Body of pancreas (tissue), 4 donors: ENCODE measurements around the gene PKD2. TPM values are rescaled to one million over a fixed set of nuclear protein-coding genes. Genes with fewer than 3 reads are reported as not detected.

Source experiments
- ATAC-seq: fragments of 150-250 bp; one replicate; pipeline ENCODE4 v1.9.1; 2016
- DNase-seq, 4 donors: peaks; one replicate each; pipeline ENCODE4 v3.0.0-alpha.2; 2019
- H3K27ac ChIP-seq, 4 donors: fragments of 200-600 bp; sonication (generic); 1 replicate in 3 of 4; 2 replicates in 1 of 4; pipeline versions ENCODE4 v1.5.1 to v1.6.1; 2016 to 2019; ENCODE audit warnings: mild to moderate bottlenecking in 1 of 4, mixed read lengths in 1 of 4, moderate library complexity in 1 of 4
- H3K27me3 ChIP-seq, 2 donors: fragments of 200-600 bp; sonication (generic); one replicate each; pipeline ENCODE4 v1.6.0; 2016; ENCODE audit warnings: mild to moderate bottlenecking in 1 of 2
- H3K36me3 ChIP-seq, 2 donors: fragments of 200-600 bp; sonication (generic); replicated peaks in 1 of 2; 2 replicates each; pipeline ENCODE4 v1.5.1; 2016; ENCODE audit warnings: low read depth in 2 of 2; ENCODE audit not compliant: insufficient read depth in 1 of 2
- H3K4me1 ChIP-seq: fragments of 200-600 bp; sonication (generic); one replicate; pipeline ENCODE4 v1.6.0; 2016
- H3K4me3 ChIP-seq, 2 donors: fragments of 200-600 bp; sonication (generic); 1 replicate in 1 of 2; 2 replicates in 1 of 2; pipeline ENCODE4 v1.5.1; 2016 to 2019
- H3K9me3 ChIP-seq, 3 donors: fragments of 200-600 bp; sonication (generic); 1 replicate in 2 of 3; 2 replicates in 1 of 3; pipeline ENCODE4 v1.5.1; 2016
- POLR2A ChIP-seq, 3 donors: fragments of 450-650 bp; IDR thresholded peaks; one replicate each; pipeline ENCODE4 v1.6.1; 2016; ENCODE audit warnings: antibody characterized with exemption in 3 of 3, mild to moderate bottlenecking in 2 of 3
- WGBS, 2 donors: methylation state at CpG; one replicate each; pipeline ENCODE4 v1.1.5; 2017; 5-methylcytosine and 5-hydroxymethylcytosine counted together
- intact Hi-C: fragments of 100-400 bp; cut with DNase I; formaldehyde crosslinking; loops from one replicate; pipeline ENCODE4 v1.15.1; 2023
- total RNA-seq, 2 donors: library from RNA; depleted of rRNA; stranded (reverse); fragments of >200 nt; gene quantifications; one replicate each; pipeline ENCODE4 v1.1.0, GENCODE V29; 2016
- TF ChIP-seq, protein P1 (sequence below), 7 experiments: fragments of 450-650 bp in 4 of 7; fragments of 200-600 bp in 3 of 7; sonication (generic) in 3 of 7; IDR thresholded peaks; one replicate each; pipeline ENCODE4 v1.5.1; 2016 to 2019; ENCODE audit warnings: antibody characterized with exemption in 7 of 7

PKD2 gene
- total RNA-seq, 2 donors from 2014 or later, result 29.8 to 33.6 TPM

DNA sequence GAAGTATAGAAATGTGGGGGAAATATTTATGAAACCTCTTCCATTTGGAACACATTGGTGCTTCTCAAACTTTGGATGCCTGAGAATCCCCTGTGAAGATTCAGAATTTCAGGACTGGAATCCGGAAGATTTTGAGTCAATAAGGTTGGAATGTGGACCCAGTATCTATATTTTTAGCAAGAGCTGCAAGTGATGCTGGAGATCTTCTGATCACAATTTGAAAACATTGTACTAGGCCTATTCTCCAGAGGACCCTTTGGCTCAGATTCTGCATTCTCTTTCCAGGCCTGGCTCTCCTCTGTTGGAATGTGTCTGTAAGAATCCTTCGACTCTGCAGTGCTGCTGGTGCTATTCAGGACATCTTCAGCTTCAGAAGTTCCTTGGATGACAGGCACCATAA lies 2.4 kb upstream of the PKD2 start:
- 87 to 90% methylated on average over 2 of the region's 2 CpGs for WGBS, 2 donors
- H3K9me3 ChIP-seq, result no peaks in the 10 kb centered on the region
- H3K36me3 ChIP-seq, result no peaks in the 10 kb centered on the region
- no peaks in the 10 kb centered on the region for H3K27me3 ChIP-seq
- no peak overlapping the region for H3K27ac ChIP-seq
- TF ChIP-seq, protein P1, sequence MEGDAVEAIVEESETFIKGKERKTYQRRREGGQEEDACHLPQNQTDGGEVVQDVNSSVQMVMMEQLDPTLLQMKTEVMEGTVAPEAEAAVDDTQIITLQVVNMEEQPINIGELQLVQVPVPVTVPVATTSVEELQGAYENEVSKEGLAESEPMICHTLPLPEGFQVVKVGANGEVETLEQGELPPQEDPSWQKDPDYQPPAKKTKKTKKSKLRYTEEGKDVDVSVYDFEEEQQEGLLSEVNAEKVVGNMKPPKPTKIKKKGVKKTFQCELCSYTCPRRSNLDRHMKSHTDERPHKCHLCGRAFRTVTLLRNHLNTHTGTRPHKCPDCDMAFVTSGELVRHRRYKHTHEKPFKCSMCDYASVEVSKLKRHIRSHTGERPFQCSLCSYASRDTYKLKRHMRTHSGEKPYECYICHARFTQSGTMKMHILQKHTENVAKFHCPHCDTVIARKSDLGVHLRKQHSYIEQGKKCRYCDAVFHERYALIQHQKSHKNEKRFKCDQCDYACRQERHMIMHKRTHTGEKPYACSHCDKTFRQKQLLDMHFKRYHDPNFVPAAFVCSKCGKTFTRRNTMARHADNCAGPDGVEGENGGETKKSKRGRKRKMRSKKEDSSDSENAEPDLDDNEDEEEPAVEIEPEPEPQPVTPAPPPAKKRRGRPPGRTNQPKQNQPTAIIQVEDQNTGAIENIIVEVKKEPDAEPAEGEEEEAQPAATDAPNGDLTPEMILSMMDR (IDR thresholded peaks at IDR 0.05), result no peak
- TF ChIP-seq POLR2A (IDR thresholded peaks at IDR 0.05), result no peak
- H3K4me3 ChIP-seq, result no peak overlapping the region
- intact Hi-C loops, result no loop called here
- DNase-seq (peak in 1 of 4 donors; percentile 33), ATAC-seq (no peak)
- peaks cover 6% of the 10 kb centered on the region for H3K4me1 ChIP-seq

DNA sequence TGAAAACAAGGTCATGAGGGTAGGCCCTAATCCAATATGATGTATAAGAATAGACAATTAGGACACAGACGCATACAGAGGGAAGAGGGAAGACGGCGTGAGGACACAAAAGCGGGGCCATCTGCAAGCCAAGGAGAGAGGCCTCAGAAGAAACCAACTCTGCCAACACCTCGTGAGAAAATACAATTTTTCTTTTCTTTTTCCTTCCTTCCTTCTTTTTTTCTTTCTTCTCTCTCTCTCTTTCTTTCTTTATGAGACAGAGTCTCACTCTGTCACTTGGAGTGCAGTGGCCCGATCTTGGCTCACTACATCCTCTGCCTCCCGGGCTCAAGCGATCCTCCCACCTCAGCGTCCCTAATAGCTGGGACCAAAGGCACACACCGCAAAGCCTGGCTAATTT lies 1.5 kb upstream of the PKD2 start:
- no peaks in the 10 kb centered on the region for H3K36me3 ChIP-seq
- H3K4me3 ChIP-seq, result no peak overlapping the region
- intact Hi-C loops, result no loop called here
- WGBS, 2 donors, result 93 to 98% methylated on average over 10 of the region's 10 CpGs
- DNase-seq (no peak), ATAC-seq (no peak)
- no peak overlapping the region for H3K27ac ChIP-seq
- H3K27me3 ChIP-seq, result no peaks in the 10 kb centered on the region
- no peaks in the 10 kb centered on the region for H3K9me3 ChIP-seq
- TF ChIP-seq, protein P1 (IDR thresholded peaks at IDR 0.05), result no peak
- TF ChIP-seq POLR2A (IDR thresholded peaks at IDR 0.05), result no peak
- H3K4me1 ChIP-seq, result peaks cover 13% of the 10 kb centered on the region

DNA sequence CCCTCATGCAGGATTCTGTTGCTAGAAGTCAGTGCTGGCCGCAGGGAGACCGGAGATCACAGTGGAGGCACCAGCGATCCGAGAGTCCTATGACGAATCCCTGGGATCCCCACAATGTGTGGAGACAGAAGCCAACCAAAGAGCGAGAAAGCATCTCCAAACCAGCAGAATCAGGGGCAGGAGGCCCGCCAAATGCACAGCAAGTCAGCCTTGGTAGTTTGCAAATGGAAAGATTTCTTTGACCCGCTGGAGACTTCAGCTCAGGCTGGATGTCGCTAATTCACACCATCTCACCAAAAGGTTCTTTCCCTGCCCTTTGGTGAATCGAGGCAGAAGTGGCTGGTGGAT lies 505 bp upstream of the PKD2 start:
- Histone ChIP-seq H3K4me1 (peaks cover 17% of the 10 kb centered on the region), H3K27me3 (no peaks in the 10 kb centered on the region), H3K27ac (peak overlapping the region in 3 of 4 donors; percentile 76 to 86 (median 83)), H3K4me3 (no peak overlapping the region), H3K9me3 (no peaks in the 10 kb centered on the region), H3K36me3 (no peaks in the 10 kb centered on the region)
- ATAC-seq (no peak), DNase-seq (no peak)
- WGBS, 2 donors, result 73 to 81% methylated on average over 8 to 10 of the region's 10 CpGs
- intact Hi-C loops, result no loop called here
- no peak for TF ChIP-seq POLR2A (IDR thresholded peaks at IDR 0.05)
- TF ChIP-seq, protein P1 (IDR thresholded peaks at IDR 0.05), result no peak

DNA sequence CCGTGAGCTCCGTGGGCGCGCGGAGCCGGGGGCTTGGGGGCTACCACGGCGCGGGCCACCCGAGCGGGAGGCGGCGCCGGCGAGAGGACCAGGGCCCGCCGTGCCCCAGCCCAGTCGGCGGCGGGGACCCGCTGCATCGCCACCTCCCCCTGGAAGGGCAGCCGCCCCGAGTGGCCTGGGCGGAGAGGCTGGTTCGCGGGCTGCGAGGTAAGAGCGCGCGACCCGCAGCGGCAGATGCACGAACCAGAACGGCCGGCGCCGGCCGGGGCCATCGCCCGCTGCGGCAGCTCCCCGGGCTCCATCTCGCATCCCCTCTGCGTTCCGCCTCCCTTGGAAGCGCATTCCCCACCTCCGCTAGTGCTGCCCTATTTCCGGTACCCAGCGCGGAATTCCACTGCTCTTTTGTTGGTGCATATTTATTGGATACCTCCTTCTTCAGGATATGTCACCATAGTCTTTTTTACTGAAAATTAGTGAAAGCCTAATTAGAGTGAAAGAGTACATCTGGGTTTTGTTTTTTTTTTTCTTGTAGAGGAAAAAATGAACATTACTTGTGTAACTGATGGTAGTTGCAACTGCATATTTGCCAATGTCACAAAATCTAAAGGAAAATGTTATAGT lies 797 bp downstream of the PKD2 start:
- 0% methylated on average over 11 to 48 of the region's 51 CpGs for WGBS, 2 donors
- ATAC-seq (peak; percentile 46), DNase-seq (peak; percentile 28 to 48 (median 32))
- intact Hi-C loops, result no loop called here
- H3K27ac ChIP-seq, result peak overlapping the region; percentile 30 to 86 (median 80)
- H3K9me3 ChIP-seq, result no peaks in the 10 kb centered on the region
- no peaks in the 10 kb centered on the region for H3K27me3 ChIP-seq
- peak overlapping the region; percentile 52 to 70 for H3K4me3 ChIP-seq
- H3K36me3 ChIP-seq, result no peaks in the 10 kb centered on the region
- H3K4me1 ChIP-seq, result peaks cover 17% of the 10 kb centered on the region
- peak in 2 of 3 donors; percentile 20 to 23 for TF ChIP-seq POLR2A (IDR thresholded peaks at IDR 0.05)
- TF ChIP-seq, protein P1 (IDR thresholded peaks at IDR 0.05), result no peak

DNA sequence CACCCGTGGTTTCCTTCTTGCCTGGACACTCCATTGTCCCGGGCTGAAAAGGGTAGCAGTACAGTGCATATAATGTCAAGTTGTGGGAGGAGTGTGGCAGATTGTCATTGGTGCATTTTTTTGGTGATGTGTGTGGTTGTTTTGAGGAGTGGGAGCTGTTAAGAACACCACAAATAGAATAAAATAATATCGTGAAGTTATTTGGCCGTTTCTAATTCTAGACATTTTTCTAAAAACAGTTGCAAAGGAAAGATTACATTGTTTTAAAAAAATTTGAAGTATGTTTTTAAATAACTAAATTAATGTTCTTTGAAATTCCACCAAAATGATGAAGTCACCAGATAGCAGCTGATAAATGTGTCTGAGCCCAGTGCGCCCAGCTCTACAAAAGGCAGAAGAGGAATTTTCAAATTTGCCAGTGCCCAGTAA lies 1.3 kb downstream of the PKD2 start:
- peak overlapping the region in 3 of 4 donors; percentile 76 to 86 (median 83) for H3K27ac ChIP-seq
- no peaks in the 10 kb centered on the region for H3K36me3 ChIP-seq
- ATAC-seq, result no peak
- no peaks in the 10 kb centered on the region for H3K9me3 ChIP-seq
- intact Hi-C loops, result no loop called here
- no peaks in the 10 kb centered on the region for H3K27me3 ChIP-seq
- TF ChIP-seq POLR2A (IDR thresholded peaks at IDR 0.05), result peak in 1 of 3 donors; percentile 28
- TF ChIP-seq, protein P1 (IDR thresholded peaks at IDR 0.05), result no peak
- WGBS, 2 donors, result 13 to 15% methylated on average over 5 of the region's 5 CpGs
- peaks cover 17% of the 10 kb centered on the region for H3K4me1 ChIP-seq
- DNase-seq, result no peak
- peak overlapping the region in 1 of 2 donors; percentile 70 for H3K4me3 ChIP-seq
